ENCODE data around the gene BCAS1.

Gene BCAS1

DNA sequence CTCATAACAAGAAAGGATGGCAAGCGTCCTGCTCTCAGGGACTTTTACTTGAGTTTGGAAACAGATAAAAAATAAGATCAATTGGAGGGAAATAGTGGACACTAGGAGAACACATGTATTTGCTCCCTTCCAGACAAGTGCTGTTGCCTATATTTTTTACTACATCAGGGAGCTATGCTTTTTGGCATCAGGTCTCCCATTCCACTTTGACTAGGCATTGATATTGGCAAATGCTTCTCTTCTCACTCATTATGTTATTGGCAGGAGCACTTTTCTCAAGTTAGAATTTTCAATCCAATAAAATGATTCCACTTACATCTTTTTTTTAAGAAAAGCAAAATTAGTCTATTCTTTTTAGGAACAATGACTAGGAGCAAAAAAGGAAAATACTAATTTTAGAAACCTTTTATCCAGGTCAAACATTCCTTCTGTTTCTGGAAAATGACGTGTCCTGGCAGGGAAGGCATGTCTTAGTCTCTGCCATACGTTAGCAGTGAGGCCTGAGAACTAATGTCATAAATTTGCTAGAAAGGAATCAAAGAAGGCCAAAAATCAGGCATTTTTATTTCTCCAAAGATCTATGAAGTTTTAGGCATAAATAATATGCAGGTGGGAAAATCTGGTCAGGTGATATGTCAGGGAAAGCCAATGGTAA lies 21.4 kb downstream of the BCAS1 start:
- H3K4me3 ChIP-seq (ENCODE audit: low read depth, low read length), result no peak overlapping the region
- DNase-seq (ENCODE audit: low read depth), result no peak
- TF ChIP-seq, protein P1, sequence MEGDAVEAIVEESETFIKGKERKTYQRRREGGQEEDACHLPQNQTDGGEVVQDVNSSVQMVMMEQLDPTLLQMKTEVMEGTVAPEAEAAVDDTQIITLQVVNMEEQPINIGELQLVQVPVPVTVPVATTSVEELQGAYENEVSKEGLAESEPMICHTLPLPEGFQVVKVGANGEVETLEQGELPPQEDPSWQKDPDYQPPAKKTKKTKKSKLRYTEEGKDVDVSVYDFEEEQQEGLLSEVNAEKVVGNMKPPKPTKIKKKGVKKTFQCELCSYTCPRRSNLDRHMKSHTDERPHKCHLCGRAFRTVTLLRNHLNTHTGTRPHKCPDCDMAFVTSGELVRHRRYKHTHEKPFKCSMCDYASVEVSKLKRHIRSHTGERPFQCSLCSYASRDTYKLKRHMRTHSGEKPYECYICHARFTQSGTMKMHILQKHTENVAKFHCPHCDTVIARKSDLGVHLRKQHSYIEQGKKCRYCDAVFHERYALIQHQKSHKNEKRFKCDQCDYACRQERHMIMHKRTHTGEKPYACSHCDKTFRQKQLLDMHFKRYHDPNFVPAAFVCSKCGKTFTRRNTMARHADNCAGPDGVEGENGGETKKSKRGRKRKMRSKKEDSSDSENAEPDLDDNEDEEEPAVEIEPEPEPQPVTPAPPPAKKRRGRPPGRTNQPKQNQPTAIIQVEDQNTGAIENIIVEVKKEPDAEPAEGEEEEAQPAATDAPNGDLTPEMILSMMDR (IDR thresholded peaks at IDR 0.05; ENCODE audit: low read depth, low read length), result no peak
- TF ChIP-seq POLR2A (IDR thresholded peaks at IDR 0.05; ENCODE audit: extremely low read depth, insufficient read length), result no peak
- TF ChIP-seq MYC (IDR thresholded peaks at IDR 0.05; ENCODE audit: low read depth, low read length), result no peak
- TF ChIP-seq, protein P2, sequence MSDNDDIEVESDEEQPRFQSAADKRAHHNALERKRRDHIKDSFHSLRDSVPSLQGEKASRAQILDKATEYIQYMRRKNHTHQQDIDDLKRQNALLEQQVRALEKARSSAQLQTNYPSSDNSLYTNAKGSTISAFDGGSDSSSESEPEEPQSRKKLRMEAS (IDR thresholded peaks at IDR 0.05; ENCODE audit: low read depth, low read length), result no peak

DNA sequence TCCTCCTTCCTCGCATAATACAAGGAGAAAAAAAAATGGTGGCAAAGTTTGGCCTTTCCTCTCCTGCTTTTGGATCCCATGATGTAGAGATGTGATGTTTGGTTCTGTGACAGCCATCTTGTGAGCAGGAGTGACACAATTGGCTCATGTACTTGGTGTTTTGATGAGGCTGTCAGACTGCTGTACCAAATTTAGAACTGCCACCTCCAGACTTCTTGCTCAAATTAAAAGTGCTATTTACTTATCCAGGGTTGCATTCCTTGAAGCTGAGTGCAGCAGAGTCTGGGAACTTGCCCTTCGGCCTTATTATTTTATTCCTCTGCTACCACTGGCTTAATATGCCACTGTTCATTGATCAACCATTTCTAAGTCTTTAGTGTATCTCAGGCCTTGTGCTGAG lies 21.9 kb downstream of the BCAS1 start:
- no peak for TF ChIP-seq POLR2A (IDR thresholded peaks at IDR 0.05; ENCODE audit: extremely low read depth, insufficient read length)
- TF ChIP-seq, protein P1 (IDR thresholded peaks at IDR 0.05; ENCODE audit: low read depth, low read length), result no peak
- TF ChIP-seq, protein P2 (IDR thresholded peaks at IDR 0.05; ENCODE audit: low read depth, low read length), result no peak
- TF ChIP-seq MYC (IDR thresholded peaks at IDR 0.05; ENCODE audit: low read depth, low read length), result no peak
- no peak for DNase-seq (ENCODE audit: low read depth)
- no peak overlapping the region for H3K4me3 ChIP-seq (ENCODE audit: low read depth, low read length)

DNA sequence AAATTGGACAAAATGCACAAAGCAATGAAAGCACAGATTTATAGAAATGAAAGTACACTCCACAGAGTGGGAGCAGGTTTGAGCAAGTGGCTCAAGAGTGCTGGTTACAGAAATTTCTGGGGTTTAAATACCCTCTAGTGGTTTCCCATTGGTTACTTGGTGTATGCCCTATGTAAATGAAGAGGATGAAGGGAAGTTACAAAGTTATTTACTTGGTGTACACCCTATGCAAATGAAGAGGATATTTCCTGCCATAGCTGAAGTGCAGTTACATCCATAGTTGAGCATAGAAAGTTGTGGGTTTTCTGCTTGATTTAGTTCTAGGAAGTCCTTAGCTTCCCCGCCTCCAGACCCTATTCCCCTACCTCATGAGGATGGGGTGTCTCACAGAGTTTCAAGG lies 22.7 kb downstream of the BCAS1 start:
- TF ChIP-seq, protein P1 (IDR thresholded peaks at IDR 0.05; ENCODE audit: low read depth, low read length), result no peak
- TF ChIP-seq MYC (IDR thresholded peaks at IDR 0.05; ENCODE audit: low read depth, low read length) (no peak), POLR2A (IDR thresholded peaks at IDR 0.05; ENCODE audit: extremely low read depth, insufficient read length) (no peak)
- no peak for DNase-seq (ENCODE audit: low read depth)
- H3K4me3 ChIP-seq (ENCODE audit: low read depth, low read length), result no peak overlapping the region

DNA sequence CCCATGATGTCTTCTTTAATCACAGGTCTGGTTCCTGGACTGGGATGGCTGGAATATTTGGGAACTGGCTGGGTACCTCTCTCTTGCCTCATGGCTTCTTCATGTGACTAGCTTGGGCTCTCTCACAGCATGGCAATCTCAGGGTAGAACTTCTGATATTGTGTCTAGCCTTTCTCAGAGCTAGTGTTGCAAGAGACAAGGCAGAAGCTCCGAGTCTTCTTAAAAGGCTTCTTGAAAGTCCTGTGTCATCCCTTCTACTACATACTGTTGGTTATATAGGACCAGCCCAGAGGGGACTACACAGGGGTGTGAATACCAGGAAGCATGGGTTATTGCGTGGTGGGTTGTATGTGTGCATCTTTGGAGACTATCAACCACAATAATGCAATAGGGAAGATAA lies 23.3 kb downstream of the BCAS1 start:
- TF ChIP-seq, protein P1 (IDR thresholded peaks at IDR 0.05; ENCODE audit: low read depth, low read length), result no peak
- no peak overlapping the region for H3K4me3 ChIP-seq (ENCODE audit: low read depth, low read length)
- DNase-seq (ENCODE audit: low read depth), result no peak

DNA sequence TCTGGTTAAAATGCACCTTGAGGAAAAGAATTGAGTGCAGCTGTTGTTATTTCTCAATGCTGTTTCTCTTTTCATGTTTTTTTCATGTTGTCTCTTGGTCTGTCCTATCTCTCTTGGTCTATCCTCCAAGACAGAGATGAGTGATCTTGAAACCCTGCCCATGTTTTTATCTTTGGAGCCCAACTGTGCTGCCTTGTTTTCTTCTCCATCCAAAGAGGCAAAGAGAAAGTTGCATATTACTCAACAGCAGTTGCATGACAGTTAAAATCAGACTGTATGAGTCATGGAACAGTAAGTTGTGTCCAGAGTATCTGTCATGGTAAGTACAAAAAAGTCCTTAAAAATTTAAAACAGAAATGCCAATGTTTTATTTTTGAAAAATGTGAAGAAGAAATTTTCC lies 26.2 kb downstream of the BCAS1 start:
- TF ChIP-seq POLR2A (IDR thresholded peaks at IDR 0.05; ENCODE audit: extremely low read depth, insufficient read length), result no peak
- TF ChIP-seq, protein P2 (IDR thresholded peaks at IDR 0.05; ENCODE audit: low read depth, low read length), result no peak
- TF ChIP-seq, protein P1 (IDR thresholded peaks at IDR 0.05; ENCODE audit: low read depth, low read length), result no peak
- TF ChIP-seq MYC (IDR thresholded peaks at IDR 0.05; ENCODE audit: low read depth, low read length), result no peak
- peak; percentile 28 for DNase-seq (ENCODE audit: low read depth)
- H3K4me3 ChIP-seq (ENCODE audit: low read depth, low read length), result no peak overlapping the region

All from NB4 (cell line).